HG02642 (cell line): ENCODE data around the gene USP17L22.
"Not testable (repeated sequence)": the region's sequence is repeated elsewhere in the genome, so short reads cannot be mapped to it uniquely, and the experiment has no call there.

Experiments
- ATAC-seq: cut with Tn5 transposase; IDR thresholded peaks from one replicate; pipeline ENCODE4 v1.9.1; 2021; ENCODE audit warnings: mild to moderate bottlenecking; ENCODE audit not compliant: unreplicated experiment, poor library complexity

The USP17L22 gene

GRCh38 chr4:9267319-9267718 is at the start of gene USP17L22:
USP17L22 (plus strand) TSS chr4:9267619; CDS start chr4:9267619, 0 bp downstream.
- ATAC-seq: not testable (repeated sequence)

- ATAC-seq: not testable (repeated sequence)
Observed at GRCh38 chr4:9219852-9220251, 47.6 kb upstream of the USP17L22 start, which contains the start of gene USP17L12. USP17L12 (plus strand) TSS chr4:9220152; CDS start chr4:9220152, 0 bp downstream.

GRCh38 chr4:9224596-9224995 is 42.8 kb upstream of the USP17L22 start, which contains the start of gene USP17L13:
USP17L13 (plus strand) TSS chr4:9224896; CDS start chr4:9224896, 0 bp downstream.
- not testable (repeated sequence) for ATAC-seq

GRCh38 chr4:9230249-9230648 is 37.2 kb upstream of the USP17L22 start:
- ATAC-seq: not testable (repeated sequence)

- not testable (repeated sequence) for ATAC-seq
Observed at GRCh38 chr4:9234085-9234484, 33.3 kb upstream of the USP17L22 start, which contains the start of gene USP17L15. USP17L15 (plus strand) TSS chr4:9234385; CDS start chr4:9234385, 0 bp downstream.

- not testable (repeated sequence) for ATAC-seq
Observed at GRCh38 chr4:9238461-9238860, 29.0 kb upstream of the USP17L22 start.

- not testable (repeated sequence) for ATAC-seq
Observed at GRCh38 chr4:9243579-9243978, 23.8 kb upstream of the USP17L22 start, which contains the start of gene USP17L17. USP17L17 (plus strand) TSS chr4:9243879; CDS start chr4:9243879, 0 bp downstream.

GRCh38 chr4:9247953-9248680 is 19.3 kb upstream of the USP17L22 start, which contains the start of gene USP17L18:
USP17L18 (plus strand) TSS chr4:9248630; CDS start chr4:9248630, 0 bp downstream.
- ATAC-seq: not testable (repeated sequence)

- not testable (repeated sequence) for ATAC-seq
Observed at GRCh38 chr4:9253078-9253477, 14.3 kb upstream of the USP17L22 start, which contains the start of gene USP17L19. USP17L19 (plus strand) TSS chr4:9253378; CDS start chr4:9253378, 0 bp downstream.

GRCh38 chr4:9257824-9258223 is 9.6 kb upstream of the USP17L22 start, which contains the start of gene USP17L20:
USP17L20 (plus strand) TSS chr4:9258124; CDS start chr4:9258124, 0 bp downstream.
- not testable (repeated sequence) for ATAC-seq

- not testable (repeated sequence) for ATAC-seq
Observed at GRCh38 chr4:9262572-9262971, 4.8 kb upstream of the USP17L22 start, which contains the start of gene USP17L21. USP17L21 (plus strand) TSS chr4:9262872; CDS start chr4:9262872, 0 bp downstream.

- ATAC-seq: not testable (repeated sequence)
Observed at GRCh38 chr4:9271719-9272118, 4.3 kb downstream of the USP17L22 start.
